HTR-8/SVneo (cell line): ENCODE results near the gene DEPDC5.

Source experiments
- DNase-seq: peaks from one replicate; pipeline ENCODE4 v3.0.0; 2011; ENCODE audit warnings: low spot score, mixed read lengths; ENCODE audit not compliant: insufficient read length
- FAIRE-seq: peaks from 2 replicates; lab custom pipeline; 2011; peaks lifted over from hg19 to GRCh38; lab: Jason Lieb, UNC

The DEPDC5 gene

DNA sequence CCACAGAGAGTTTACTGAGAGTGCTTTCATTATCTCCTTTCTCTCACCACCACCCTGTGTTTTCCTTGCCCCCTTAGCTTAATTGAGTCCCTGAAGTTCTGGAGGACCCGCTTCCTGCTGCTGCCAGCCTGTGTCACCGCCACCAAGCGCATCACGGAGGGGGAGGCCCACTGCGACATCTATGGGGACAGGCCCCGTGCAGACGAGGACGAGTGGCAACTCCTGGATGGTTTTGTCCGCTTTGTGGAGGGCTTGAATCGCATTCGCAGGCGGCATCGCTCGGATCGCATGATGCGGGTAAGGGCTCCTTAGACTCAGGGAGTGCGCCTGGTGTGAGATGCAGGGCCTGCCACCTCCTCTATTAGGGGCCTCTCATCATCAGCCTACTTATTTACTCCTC, 91.1 kb downstream of the DEPDC5 start:
- DNase-seq (no peak), FAIRE-seq (no peak)

DNA sequence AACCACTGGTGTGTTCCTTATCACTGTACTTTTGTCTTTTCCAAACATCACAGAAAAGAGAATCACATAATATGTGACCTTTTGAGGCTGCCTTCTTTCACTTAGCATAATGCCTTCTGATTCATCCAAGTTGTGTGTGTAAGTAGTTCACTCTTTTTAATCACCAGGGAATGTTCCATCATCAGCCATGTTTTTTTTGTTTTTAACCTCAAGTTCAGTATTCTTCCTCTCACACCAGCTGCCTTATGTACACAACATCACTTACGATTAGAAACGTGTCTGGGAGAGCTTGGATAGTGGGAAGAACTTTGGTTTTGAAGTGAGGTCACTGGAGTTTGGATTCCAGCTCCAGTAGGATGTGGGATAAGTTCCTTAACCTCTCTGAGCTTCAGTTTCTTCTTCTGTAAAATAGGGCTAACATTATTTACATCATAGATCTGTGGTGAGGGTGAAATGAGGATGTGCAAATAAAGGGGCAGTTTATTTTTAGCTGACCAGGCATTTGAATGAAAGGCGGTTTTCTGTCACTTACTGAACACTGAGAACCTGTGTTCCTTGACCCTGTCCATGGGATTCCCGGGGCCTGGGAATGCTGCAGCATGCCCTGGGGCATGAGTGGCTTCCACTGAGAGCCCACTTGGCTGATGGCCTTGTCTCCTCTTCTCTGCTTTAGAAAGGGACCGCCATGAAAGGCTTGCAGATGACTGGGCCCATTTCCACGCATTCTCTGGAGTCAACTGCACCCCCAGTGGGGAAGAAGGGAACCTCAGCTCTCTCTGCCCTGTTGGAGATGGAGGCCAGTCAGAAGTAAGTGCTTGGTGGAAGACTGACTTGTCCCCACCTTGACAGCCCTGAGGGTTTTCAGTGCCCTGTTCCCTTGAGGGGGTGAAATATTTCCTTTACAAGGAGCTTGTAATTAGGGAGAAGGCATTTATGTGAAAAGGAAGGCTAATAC, 92.6 kb downstream of the DEPDC5 start:
- FAIRE-seq (no peak), DNase-seq (no peak)

DNA sequence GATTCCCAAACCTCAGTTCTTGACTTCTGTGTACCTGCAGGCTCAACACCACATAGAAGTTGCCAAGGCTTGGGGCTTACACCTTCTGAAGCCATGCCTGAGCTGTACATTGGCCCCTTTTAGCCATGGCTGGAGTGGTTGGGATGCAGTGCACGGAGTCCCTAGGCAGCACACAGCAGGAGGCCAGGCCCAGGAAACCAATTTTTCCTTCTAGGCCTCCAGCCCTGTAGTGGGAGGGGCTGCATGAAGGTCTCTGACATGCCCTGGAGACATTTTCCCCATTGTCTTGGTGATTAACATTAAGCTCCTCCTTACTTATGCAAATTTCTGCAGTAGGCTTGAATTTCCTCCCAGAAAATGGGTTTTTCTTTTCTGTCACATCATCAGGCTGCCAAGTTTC, 94.6 kb downstream of the DEPDC5 start:
- DNase-seq = no peak
- FAIRE-seq = no peak

DNA sequence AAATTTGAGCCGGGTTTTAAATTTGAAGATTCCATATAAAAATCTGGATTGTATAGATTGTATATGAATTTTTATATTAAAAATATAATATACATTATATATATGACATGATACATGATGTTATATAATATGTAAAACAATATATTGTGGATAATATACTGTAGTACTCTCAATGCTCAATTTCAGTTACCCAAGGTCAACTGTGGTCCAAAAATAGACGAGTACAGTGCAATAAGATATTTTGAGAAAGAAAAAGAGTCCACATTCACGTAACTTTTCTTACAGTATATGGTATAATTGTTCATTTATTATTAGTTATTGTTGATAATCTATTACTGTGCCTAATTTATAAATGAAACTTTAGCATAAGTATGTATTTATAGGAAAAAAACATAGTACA, 96.3 kb downstream of the DEPDC5 start:
- no peak for FAIRE-seq
- DNase-seq = no peak

DNA sequence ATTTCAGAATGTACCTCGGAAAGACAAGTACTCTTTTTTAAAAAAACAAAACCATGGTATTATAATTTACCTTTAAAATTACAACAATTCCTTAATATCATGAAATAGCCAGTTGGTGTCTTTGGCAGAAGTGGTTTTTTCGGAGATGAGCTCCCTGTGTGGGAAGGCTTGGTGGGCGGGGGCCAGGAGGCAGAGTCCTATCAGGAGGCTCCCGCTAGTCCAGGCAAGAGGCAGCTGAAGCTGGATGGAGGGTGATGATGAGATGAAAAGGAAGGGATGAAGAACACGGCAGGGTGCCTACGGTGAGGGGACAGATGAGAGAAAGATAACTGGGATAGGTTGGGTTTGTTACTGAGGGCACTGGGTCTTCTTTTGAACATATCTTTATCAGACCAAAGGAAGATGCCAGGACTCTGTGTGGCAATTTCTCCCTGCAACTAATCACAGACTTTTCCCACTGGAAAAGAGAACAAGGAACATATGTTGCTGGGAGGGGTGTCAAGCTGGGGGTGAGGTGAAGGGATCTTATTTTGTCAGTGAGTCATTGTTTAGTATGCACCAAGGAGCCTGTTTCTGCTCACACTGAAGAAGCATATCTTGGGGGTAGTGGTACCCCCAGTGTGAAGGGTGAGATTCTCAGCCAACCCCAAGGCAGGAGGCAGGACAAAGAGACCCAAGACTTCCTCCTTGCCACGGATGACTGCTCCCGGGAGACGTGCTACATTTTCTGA, 99.0 kb downstream of the DEPDC5 start:
- FAIRE-seq = no peak
- no peak for DNase-seq

DNA sequence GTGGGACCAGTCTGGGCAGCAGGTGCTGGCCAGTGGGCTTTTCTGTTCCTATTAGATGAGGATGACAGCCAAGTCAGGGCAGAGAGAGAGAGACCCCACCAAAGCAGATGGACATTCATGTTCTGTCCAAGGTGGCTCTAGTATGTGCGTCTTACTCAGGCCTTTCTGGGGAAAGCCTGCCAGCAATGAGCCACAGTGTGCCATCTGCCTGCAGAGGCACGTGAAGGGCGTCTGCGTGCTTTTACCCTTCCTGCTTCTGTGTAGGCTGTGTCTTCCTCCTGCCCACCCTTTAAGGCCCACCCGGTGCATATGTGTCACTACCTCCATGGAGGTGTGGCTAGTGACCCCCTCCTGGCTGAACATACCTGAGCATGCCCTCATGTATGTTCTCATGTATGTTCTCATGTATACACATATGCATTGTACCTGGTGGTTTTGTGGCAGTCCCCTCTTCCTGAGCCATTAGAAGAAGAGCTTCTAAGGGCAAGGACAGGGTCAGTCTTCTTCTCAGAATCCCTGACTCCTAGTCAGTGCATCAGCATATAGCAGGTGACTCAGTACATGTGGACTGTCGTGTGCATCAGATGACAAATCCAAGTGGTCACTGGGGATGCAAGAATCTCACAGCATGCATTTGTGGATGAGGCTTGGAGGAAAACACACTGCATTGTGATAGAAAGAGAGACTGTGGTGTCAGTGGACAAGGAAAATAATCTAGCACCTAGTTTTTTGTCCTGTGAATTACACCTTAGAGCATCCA, 100.1 kb downstream of the DEPDC5 start:
- DNase-seq = no peak
- no peak for FAIRE-seq

DNA sequence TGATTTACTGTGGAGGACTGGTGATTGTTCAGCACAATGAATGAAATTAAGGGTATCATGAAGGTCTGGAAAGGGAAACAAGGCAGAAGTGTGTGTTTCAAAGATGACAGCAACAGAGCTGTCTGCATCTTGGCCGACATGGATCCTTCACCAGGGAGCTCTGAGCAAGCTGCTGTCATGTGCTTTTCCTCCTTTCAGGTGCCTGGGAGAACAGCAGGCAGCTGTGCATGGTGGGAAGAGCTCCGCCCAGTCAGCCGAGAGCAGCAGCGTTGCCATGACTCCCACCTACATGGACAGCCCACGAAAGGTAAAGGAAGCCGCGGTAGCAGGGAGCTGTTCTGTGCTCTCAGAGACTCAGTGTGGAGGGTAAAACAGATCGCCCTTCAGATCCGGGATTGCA, 103.4 kb downstream of the DEPDC5 start:
- FAIRE-seq (no peak), DNase-seq (no peak)

DNA sequence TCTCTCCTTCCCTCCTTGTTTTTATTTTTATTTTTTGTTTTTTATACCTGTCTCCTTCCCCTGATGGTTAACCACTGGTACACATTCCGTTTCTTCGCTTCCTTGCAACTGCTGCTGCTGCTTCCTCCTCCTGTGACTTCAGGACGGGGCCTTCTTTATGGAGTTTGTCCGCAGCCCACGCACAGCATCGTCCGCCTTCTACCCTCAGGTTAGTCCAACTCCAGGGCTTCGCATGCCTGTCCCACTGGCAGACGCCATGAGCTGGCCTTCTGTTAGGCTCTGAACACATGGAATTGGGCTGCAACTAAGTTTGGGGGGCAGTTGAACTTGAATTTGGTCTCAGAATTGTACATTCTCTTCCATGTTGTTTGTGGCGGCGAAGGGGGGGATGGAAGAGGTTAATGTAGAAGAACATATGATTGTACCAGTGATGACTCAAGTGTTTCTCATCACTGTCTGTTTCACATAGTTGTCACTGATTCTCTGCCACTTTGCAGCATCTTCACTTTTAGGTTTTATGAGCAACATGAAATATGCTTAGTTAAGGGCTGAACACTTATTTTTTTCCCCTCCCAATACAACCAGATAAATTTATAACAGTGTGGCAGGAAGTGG, 107.5 kb downstream of the DEPDC5 start:
- DNase-seq (no peak), FAIRE-seq (no peak)

DNA sequence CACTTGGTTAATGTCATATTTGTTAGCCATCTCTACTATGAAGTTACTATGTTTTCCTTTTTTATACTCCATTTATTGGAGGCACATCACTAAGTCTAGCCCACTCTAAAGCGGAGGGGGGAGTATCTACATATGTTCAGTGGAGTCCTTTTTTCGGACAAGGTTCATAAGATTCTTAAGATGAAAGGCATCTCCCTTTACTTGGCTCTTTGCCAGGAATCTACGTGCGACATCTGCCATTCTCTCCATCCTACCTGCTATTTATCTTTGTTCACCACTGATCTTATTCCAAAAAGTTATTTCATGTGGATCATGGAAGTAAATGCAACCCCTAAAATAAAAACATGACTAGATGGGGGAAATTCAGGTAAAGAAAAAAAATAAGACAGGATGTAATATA, 113.1 kb downstream of the DEPDC5 start:
- FAIRE-seq (no peak), DNase-seq (no peak)

DNA sequence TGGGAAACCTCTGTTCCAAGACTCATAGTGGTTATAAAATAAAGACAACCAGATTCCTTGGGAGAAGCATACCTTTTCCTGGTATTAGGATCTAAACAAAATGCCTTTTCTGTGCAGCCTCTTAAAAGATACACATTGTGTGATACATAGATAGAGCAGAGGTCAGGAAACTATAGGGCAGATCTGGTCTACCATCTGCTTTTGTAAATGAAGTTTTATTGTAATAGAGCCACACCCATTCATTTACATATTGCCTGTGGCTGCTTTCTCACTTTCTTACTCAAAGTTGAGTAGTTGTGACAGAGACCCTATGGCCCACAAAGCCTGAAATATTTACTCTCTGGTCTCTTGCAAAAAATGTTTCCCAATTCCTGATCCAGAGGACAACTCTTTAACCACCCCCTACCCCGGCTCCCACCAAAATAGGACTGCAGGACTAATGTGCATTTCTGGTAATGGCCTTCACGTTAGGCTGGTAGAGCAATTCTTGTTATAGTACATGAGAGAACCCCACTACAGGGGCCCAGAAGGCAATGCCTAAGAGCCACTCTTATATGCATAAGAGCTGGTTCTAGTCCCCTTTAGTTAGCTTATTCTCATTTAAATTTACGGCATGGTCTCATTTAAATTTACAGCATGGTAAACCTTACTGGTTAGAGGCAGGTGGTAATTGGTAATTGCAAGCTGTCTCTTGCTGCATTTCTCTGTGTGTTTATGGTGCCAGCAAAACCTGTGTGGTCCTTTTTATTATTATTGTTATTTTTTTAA, 113.8 kb downstream of the DEPDC5 start:
- FAIRE-seq = no peak
- DNase-seq = no peak

DNA sequence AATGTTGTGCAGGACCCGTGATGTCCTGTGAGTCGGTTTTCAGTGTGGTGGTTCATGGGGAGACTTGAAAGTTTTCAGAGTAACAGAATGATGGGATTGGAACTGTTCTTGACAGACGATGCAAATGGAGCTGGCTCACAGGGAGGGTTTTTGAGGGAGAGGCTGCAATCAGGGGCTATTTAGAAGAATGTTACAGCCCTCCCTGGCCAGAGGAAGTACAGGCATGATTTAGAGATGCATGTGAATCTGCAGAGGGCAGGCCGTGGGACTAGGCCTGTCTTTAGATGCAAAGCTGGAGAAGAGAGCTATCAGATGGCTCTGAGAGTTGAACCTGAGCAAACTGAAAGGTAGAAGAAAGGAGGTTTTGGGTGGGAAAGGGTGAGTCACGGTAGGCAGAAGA, 115.9 kb downstream of the DEPDC5 start:
- FAIRE-seq (no peak), DNase-seq (no peak)

DNA sequence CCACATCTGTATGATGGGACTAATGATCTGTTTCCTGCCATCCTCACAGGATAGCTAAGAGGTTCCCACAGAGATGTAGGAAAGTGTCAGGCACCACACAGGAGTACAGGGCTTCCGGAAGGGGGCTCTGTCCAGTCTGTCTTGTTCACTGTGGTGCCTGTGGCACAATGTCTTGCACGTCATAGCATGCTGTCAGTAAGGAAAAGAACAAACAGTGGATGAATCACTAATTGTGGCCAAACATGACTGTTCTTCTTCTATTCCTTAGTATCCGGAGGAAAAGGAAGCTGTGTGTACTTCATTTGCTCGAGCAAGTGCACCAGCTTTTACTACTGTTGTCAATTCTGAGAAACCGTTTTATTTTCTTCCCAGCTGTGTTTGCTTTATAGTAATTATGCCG, 117.1 kb downstream of the DEPDC5 start:
- DNase-seq = no peak

DNA sequence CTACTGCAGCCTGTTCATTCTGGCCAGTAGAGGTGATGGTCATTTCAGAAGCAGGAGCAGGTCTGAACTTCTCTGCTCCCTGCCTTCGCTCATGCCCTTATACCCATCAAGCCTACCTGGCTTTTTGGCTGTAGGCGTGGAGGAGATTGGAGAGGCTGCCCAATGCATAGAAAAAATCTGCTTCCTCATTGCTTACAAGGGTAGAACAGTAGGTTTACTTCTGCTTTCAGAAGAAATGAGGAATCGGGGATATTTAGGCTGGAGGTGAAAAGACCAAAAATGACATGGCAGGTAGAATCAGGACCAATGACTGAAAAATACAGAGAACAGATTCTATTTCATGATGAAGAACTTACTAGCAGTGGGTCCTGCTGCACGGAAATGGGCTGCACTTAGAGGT, 117.7 kb downstream of the DEPDC5 start:
- no peak for DNase-seq
- no peak for FAIRE-seq

More for the DNA sequence above, 117.1 kb downstream of the DEPDC5 start:
- FAIRE-seq = no peak

DNA sequence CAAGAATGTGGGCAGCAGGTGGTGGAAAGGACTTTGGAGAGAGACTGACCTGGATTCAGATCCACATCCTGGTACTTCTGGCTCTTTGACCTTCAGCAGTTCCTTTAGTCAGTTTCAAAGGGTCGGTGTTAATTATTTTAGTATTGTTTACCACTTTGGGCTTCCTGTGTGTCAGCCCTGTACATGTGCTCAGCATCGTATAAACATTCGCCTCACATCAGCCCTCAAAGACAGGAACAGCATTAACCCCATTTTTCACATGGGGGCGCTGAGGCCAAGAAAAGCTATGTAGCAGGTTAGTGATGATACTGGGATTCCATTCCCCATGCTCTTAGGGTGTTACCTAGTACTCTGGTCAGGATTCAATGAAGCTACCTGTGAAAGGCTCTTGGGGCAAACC, 118.4 kb downstream of the DEPDC5 start:
- no peak for DNase-seq
- FAIRE-seq = no peak

DNA sequence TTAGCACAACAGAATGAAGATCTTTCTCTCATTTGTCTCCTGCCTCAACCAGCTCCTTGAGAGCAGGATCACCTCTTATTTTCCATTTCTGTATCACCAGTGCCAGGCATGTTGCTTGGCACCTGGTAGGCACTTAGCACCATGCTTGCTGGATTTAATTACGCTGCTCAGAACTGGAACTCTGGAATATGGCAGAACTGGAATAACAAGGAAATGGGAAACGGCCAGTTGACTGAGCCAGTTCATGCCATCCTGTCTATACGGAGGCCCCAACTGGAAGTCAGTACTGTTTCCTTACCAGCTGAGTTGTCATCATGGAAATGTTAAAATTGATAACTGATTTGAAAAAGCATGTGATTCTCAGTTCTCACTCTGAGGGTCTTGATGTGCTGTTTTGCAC, 121.0 kb downstream of the DEPDC5 start:
- DNase-seq = no peak
- FAIRE-seq = no peak

DNA sequence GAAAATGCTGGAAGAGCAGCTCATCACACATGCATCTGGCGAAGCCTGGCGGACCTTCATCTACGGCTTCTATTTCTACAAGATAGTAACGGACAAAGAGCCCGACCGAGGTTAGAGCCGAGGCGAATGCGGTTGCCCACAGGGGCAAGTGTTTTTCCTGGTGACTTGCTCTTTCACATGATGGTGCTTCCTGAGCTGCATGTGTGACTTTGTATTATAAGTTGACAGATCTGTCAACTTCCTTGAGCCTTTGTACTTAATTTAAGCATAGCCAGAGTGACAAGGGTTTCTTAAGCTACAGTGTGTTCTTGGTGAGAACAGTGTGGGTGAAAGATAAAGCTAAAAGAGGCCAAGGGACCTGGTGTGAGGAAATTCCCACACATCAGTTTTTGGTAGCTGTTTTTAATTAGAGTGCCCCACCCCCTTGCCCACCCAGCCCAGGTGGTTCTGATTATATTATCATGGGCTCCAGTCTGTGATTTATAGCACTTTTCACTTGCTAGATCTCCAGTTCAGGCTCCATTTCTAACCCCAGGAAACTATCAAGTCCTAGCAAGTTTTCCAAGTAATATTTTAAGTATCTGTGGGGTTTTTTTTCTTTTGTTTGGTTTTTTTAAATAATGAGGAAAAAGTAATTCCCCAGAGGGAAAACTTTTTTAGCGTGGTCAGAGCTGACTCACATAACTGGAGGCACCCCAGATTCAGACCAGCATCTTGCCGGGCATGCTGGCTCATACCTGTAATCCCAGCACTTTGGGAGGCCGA, 122.5 kb downstream of the DEPDC5 start:
- FAIRE-seq = no peak

DNA sequence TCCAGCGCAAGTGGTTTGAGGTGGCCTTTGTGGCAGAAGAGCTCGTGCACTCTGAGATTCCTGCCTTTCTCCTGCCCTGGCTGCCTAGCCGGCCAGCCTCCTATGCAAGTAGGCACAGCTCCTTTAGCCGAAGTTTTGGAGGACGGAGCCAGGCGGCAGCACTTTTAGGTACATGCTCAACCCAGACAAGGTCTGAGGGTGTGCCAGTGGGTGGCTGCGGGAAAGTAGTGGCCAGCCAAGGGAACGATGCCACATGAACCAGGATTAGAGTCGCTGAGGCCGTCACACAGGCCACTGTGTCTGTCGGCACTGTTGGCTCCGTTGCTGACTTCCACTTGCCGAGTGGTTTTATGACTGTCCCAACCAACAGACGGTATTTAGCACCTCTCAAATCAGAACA, 125.8 kb downstream of the DEPDC5 start:
- no peak for DNase-seq
- FAIRE-seq = no peak

More for the DNA sequence above, 122.5 kb downstream of the DEPDC5 start:
- no peak for DNase-seq

DNA sequence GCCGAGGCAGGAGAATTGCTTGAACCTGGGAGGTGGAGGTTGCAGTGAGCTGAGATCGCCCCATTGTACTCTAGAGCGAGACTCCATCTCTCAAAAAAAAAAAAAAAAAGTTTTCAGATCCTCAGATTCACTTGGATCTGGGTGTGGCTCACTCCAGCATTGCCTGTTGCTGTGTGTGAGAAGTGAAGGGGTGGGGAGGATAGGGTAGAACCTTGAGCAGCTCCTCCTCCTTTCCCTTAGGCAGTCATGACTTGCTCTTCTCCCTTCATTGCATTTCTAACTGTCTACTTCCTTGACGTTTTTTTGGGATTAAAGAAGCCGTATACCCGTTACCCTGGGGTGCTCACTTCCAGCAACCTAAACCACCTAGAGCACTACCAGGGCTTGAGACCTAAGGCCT, 127.4 kb downstream of the DEPDC5 start:
- no peak for DNase-seq
- FAIRE-seq = no peak

DNA sequence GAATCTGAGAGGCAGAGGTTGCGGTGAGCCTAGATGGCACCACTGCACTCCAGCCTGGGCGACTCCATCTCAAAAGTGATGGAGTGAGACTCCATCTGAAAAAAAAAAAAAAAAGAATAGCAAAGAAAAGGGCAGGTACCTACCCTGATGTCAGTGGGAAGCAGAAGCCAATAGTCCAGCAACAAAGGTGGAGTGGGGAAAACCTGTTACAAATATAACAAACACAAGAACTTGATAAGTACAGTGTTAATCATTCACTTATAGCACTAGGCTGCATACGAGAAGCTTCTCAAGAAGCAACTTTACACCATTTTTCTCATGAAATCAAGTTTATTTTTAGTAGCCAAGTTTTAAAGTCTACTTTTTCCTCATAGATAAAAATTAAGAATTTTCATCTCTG, 128.0 kb downstream of the DEPDC5 start:
- no peak for FAIRE-seq

More for the DNA sequence above, 128.0 kb downstream of the DEPDC5 start:
- no peak for DNase-seq
